Breast epithelium (tissue), 3 donors: ENCODE results near the gene NCOR2.

Experiments
- POLR2A ChIP-seq: fragments of 450-650 bp; IDR thresholded peaks from one replicate; pipeline ENCODE4 v1.6.1; 2016; ENCODE audit warnings: antibody characterized with exemption, mild to moderate bottlenecking, moderate library complexity
- TF ChIP-seq, protein P1 (sequence below), 3 donors: fragments of 450-650 bp; IDR thresholded peaks; one replicate each; pipeline ENCODE4 v1.5.1; 2016 to 2017; ENCODE audit warnings: antibody characterized with exemption in 3 of 3, mild to moderate bottlenecking in 3 of 3, moderate library complexity in 3 of 3

GRCh38 chr12:124566997-124567672 is at the start of gene NCOR2:
- TF ChIP-seq, protein P1, sequence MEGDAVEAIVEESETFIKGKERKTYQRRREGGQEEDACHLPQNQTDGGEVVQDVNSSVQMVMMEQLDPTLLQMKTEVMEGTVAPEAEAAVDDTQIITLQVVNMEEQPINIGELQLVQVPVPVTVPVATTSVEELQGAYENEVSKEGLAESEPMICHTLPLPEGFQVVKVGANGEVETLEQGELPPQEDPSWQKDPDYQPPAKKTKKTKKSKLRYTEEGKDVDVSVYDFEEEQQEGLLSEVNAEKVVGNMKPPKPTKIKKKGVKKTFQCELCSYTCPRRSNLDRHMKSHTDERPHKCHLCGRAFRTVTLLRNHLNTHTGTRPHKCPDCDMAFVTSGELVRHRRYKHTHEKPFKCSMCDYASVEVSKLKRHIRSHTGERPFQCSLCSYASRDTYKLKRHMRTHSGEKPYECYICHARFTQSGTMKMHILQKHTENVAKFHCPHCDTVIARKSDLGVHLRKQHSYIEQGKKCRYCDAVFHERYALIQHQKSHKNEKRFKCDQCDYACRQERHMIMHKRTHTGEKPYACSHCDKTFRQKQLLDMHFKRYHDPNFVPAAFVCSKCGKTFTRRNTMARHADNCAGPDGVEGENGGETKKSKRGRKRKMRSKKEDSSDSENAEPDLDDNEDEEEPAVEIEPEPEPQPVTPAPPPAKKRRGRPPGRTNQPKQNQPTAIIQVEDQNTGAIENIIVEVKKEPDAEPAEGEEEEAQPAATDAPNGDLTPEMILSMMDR (IDR thresholded peaks at IDR 0.05) = no peak
- TF ChIP-seq POLR2A = no peak
